ENCODE measurements around the gene INPP5A.

The INPP5A gene

GRCh38 chr10:132724446-132724845 is 186.9 kb downstream of the INPP5A start:
- Mint-ChIP-seq H3K9me3 (no peaks in the 10 kb centered on the region), H3K27ac (peak overlapping the region; percentile 62), H3K4me3 (no peak overlapping the region), H3K36me3 (peaks cover 36 to 45% of the 10 kb centered on the region in 2 donors), H3K4me1 (no peaks in the 10 kb centered on the region), H3K27me3 (no peaks in the 10 kb centered on the region)
- no peak for DNase-seq
- no peak for ATAC-seq (replicated peaks)

- H3K27ac Mint-ChIP-seq = no peak overlapping the region
- no peaks in the 10 kb centered on the region for H3K4me1 Mint-ChIP-seq
- ATAC-seq (replicated peaks) (no peak), DNase-seq (no peak)
- no peaks in the 10 kb centered on the region for H3K9me3 Mint-ChIP-seq
- H3K27me3 Mint-ChIP-seq = no peaks in the 10 kb centered on the region
- H3K36me3 Mint-ChIP-seq = peaks cover 36 to 45% of the 10 kb centered on the region in 2 donors
- no peak overlapping the region for H3K4me3 Mint-ChIP-seq
These were observed 187.6 kb downstream of the INPP5A start for GRCh38 chr10:132725202-132725601.

GRCh38 chr10:132726194-132726593 is 188.6 kb downstream of the INPP5A start:
- no peak overlapping the region for H3K4me3 Mint-ChIP-seq
- H3K27me3 Mint-ChIP-seq = no peaks in the 10 kb centered on the region
- H3K4me1 Mint-ChIP-seq = no peaks in the 10 kb centered on the region
- DNase-seq (no peak), ATAC-seq (replicated peaks) (no peak)
- H3K9me3 Mint-ChIP-seq = no peaks in the 10 kb centered on the region
- peaks cover 41 to 45% of the 10 kb centered on the region in 2 donors for H3K36me3 Mint-ChIP-seq
- no peak overlapping the region for H3K27ac Mint-ChIP-seq

DNA sequence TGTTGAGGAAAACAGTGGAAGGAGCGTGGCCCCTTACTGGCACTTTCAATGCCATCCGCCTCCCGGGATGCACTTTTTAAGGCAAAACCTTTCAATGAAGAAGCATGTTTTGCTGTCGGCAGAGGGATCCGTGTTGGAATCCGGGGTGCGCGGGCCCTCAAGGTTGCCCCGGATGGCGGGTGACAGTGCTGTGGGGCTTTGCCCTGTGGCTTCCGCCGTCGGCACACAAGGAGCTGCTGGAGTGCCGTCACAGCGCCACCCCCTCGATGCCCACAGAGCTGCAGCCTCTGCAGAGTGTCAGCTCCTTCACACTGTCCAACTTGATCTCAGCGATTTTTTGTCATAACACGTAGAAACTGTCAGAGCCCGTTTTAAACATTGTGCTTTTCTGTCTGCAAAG is 189.4 kb downstream of the INPP5A start:
- Mint-ChIP-seq H3K36me3 (peaks cover 41 to 45% of the 10 kb centered on the region in 2 donors), H3K4me3 (no peak overlapping the region), H3K27ac (no peak overlapping the region), H3K4me1 (no peaks in the 10 kb centered on the region), H3K27me3 (no peaks in the 10 kb centered on the region), H3K9me3 (no peaks in the 10 kb centered on the region)
- DNase-seq (no peak), ATAC-seq (replicated peaks) (no peak)

- peaks cover 41 to 43% of the 10 kb centered on the region in 2 donors for H3K36me3 Mint-ChIP-seq
- no peak overlapping the region for H3K4me3 Mint-ChIP-seq
- H3K27me3 Mint-ChIP-seq = no peaks in the 10 kb centered on the region
- ATAC-seq (replicated peaks) (no peak), DNase-seq (no peak)
- H3K27ac Mint-ChIP-seq = no peak overlapping the region
- H3K4me1 Mint-ChIP-seq = no peaks in the 10 kb centered on the region
- no peaks in the 10 kb centered on the region for H3K9me3 Mint-ChIP-seq
These were observed 189.8 kb downstream of the INPP5A start for GRCh38 chr10:132727411-132727810.

- DNase-seq (no peak), ATAC-seq (replicated peaks) (no peak)
- Mint-ChIP-seq H3K27me3 (no peaks in the 10 kb centered on the region), H3K36me3 (peaks cover 34 to 38% of the 10 kb centered on the region in 2 donors), H3K4me1 (no peaks in the 10 kb centered on the region), H3K27ac (no peak overlapping the region), H3K9me3 (no peaks in the 10 kb centered on the region), H3K4me3 (no peak overlapping the region)
These were observed 190.7 kb downstream of the INPP5A start for GRCh38 chr10:132728321-132728720.

DNA sequence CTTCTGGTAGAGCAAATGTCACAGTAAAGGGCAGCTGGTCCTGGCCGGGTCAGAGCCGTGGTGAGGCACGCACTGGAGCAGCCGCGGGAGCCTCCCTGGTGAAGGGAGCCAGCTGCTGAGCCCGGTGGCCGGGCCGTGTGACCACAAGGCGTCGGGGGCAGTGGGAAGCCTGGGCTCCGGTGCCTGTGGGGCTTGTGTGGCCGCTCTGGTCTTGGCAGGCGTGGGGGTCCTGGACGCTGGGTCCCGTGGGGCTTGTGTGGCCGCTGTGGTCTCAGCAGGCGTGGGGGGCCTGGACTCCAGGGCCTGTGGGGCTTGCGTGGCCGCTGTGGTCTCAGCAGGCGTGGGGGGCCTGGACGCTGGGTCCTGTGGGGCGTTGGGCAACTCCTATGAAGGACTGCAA is 191.2 kb downstream of the INPP5A start:
- H3K4me3 Mint-ChIP-seq = no peak overlapping the region
- no peaks in the 10 kb centered on the region for H3K9me3 Mint-ChIP-seq
- H3K36me3 Mint-ChIP-seq = peaks cover 34 to 38% of the 10 kb centered on the region in 2 donors
- no peaks in the 10 kb centered on the region for H3K27me3 Mint-ChIP-seq
- ATAC-seq (replicated peaks) (no peak), DNase-seq (no peak)
- H3K27ac Mint-ChIP-seq = no peak overlapping the region
- H3K4me1 Mint-ChIP-seq = no peaks in the 10 kb centered on the region

DNA sequence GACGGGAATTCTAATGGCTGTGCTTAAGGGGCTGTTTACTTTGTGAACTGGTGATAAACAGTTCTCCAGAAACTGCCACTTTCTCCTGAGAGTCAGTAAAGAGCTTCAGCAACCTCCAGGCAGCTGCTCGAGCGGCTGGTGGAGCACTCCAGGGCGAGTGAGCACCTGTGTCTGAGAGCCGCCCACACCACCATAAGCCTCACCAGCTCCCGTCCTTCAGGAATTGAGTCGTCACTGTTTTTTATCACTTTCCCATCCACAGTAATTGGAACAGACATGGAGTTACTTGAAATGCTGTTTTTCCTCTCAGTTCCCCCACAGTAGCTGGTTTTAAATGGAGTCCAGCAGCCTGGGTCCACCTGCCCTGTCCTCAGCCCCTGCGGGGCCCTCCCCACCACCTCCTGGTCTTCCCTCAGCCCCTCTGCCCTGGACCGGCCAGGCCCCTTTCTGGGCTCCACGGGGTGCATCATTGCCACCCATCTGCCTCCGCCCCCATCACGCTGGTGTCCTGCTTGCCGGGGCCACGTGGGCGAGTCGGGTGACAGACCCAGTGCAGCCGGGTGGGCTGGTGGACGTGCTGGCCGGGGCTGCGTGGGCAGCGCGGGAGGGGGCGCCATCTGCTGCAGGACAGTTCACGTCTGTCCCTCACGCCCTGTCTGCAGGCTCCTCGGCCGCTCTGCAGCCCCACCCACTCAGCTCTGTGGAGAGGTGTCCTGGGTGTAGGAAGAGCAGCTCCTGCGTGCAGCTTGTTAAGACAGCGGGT is 192.4 kb downstream of the INPP5A start:
- Mint-ChIP-seq H3K9me3 (no peaks in the 10 kb centered on the region), H3K36me3 (peaks cover 25 to 28% of the 10 kb centered on the region in 2 donors), H3K4me3 (no peak overlapping the region), H3K4me1 (no peaks in the 10 kb centered on the region), H3K27me3 (no peaks in the 10 kb centered on the region), H3K27ac (no peak overlapping the region)
- ATAC-seq (replicated peaks) = no peak
- DNase-seq = no peak

GRCh38 chr10:132730573-132730953 is 193.0 kb downstream of the INPP5A start:
- Mint-ChIP-seq H3K4me3 (no peak overlapping the region), H3K4me1 (peaks cover 0 to 1% of the 10 kb centered on the region in 2 donors), H3K9me3 (no peaks in the 10 kb centered on the region), H3K27ac (no peak overlapping the region), H3K27me3 (no peaks in the 10 kb centered on the region), H3K36me3 (peaks cover 24 to 27% of the 10 kb centered on the region in 2 donors)
- ATAC-seq (replicated peaks) = no peak
- no peak for DNase-seq

GRCh38 chr10:132732518-132732917 is 194.9 kb downstream of the INPP5A start:
- ATAC-seq (replicated peaks) = no peak
- Mint-ChIP-seq H3K4me1 (peaks cover 0 to 2% of the 10 kb centered on the region in 2 donors), H3K27me3 (no peaks in the 10 kb centered on the region), H3K27ac (no peak overlapping the region), H3K9me3 (no peaks in the 10 kb centered on the region), H3K36me3 (peaks cover 10 to 19% of the 10 kb centered on the region in 2 donors), H3K4me3 (no peak overlapping the region)
- no peak for DNase-seq

- ATAC-seq (replicated peaks) (no peak), DNase-seq (no peak)
- Mint-ChIP-seq H3K4me3 (no peak overlapping the region), H3K36me3 (peaks cover 10% of the 10 kb centered on the region in 2 donors), H3K4me1 (peaks cover 0 to 2% of the 10 kb centered on the region in 2 donors), H3K9me3 (no peaks in the 10 kb centered on the region), H3K27me3 (no peaks in the 10 kb centered on the region), H3K27ac (no peak overlapping the region)
These were observed 196.3 kb downstream of the INPP5A start for GRCh38 chr10:132733926-132734325.

- DNase-seq = no peak
- H3K4me1 Mint-ChIP-seq = peaks cover 0 to 2% of the 10 kb centered on the region in 2 donors
- no peak overlapping the region for H3K4me3 Mint-ChIP-seq
- no peak for ATAC-seq (replicated peaks)
- no peaks in the 10 kb centered on the region for H3K9me3 Mint-ChIP-seq
- H3K27me3 Mint-ChIP-seq = no peaks in the 10 kb centered on the region
- peak overlapping the region; percentile 47 for H3K27ac Mint-ChIP-seq
- H3K36me3 Mint-ChIP-seq = peaks cover 6 to 10% of the 10 kb centered on the region in 2 donors
These were observed 197.8 kb downstream of the INPP5A start for GRCh38 chr10:132735341-132735775.

DNA sequence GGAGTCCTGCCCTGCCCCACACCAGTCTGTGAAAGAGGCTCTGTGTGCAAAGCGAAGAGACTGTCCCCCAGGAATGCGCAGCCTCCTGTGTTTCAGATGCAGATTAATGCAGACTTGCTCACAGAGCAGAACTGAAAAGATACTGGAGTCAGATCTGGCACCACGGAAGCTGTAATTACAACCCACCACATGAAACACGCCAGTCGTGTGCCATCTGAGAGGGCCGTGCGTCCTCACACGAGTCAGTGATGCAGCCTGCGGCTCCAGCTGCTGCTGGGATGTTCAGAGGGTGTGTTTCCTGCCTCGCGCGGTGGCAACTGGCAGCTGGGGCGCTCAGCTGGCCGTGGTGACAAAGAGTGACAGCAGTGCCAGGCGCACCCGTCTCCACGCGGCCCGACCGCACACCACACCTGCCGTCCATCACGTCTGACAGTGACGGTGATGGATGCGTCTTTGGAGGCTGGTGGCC is 198.4 kb downstream of the INPP5A start:
- H3K9me3 Mint-ChIP-seq = no peaks in the 10 kb centered on the region
- no peak overlapping the region for H3K4me3 Mint-ChIP-seq
- no peak for ATAC-seq (replicated peaks)
- DNase-seq = no peak
- no peaks in the 10 kb centered on the region for H3K27me3 Mint-ChIP-seq
- H3K27ac Mint-ChIP-seq = no peak overlapping the region
- peaks cover 0 to 2% of the 10 kb centered on the region in 2 donors for H3K4me1 Mint-ChIP-seq
- peaks cover 9% of the 10 kb centered on the region in 2 donors for H3K36me3 Mint-ChIP-seq

GRCh38 chr10:132737390-132738048 is 199.9 kb downstream of the INPP5A start:
- Mint-ChIP-seq H3K36me3 (peaks cover 4 to 14% of the 10 kb centered on the region in 2 donors), H3K4me1 (peaks cover 0 to 2% of the 10 kb centered on the region in 2 donors), H3K27me3 (no peaks in the 10 kb centered on the region), H3K27ac (no peak overlapping the region), H3K9me3 (no peaks in the 10 kb centered on the region), H3K4me3 (no peak overlapping the region)
- ATAC-seq (replicated peaks) (no peak), DNase-seq (no peak)
